Tibial nerve (tissue), 4 donors: Measurements from ENCODE around the gene PLXDC2.

ENCODE experiments used
- EP300 ChIP-seq, 2 donors: sonication (generic); formaldehyde crosslinking; IDR thresholded peaks; one replicate each; pipeline ENCODE4 v1.6.1; 2017; ENCODE audit warnings: antibody characterized with exemption in 2 of 2, mild to moderate bottlenecking in 1 of 2
- POLR2A ChIP-seq, 2 donors: fragments of 450-650 bp; IDR thresholded peaks; one replicate each; pipeline ENCODE4 v1.6.1; 2017; ENCODE audit warnings: antibody characterized with exemption in 2 of 2, mild to moderate bottlenecking in 2 of 2, moderate library complexity in 2 of 2
- TF ChIP-seq, protein P1 (sequence below), 5 experiments: fragments of 200-600 bp in 3 of 5; fragments of 450-650 bp in 2 of 5; sonication (generic) in 3 of 5; IDR thresholded peaks; one replicate each; pipeline ENCODE4 v1.5.1; 2016 to 2019; ENCODE audit warnings: antibody characterized with exemption in 5 of 5, mild to moderate bottlenecking in 3 of 5, moderate library complexity in 2 of 5

DNA sequence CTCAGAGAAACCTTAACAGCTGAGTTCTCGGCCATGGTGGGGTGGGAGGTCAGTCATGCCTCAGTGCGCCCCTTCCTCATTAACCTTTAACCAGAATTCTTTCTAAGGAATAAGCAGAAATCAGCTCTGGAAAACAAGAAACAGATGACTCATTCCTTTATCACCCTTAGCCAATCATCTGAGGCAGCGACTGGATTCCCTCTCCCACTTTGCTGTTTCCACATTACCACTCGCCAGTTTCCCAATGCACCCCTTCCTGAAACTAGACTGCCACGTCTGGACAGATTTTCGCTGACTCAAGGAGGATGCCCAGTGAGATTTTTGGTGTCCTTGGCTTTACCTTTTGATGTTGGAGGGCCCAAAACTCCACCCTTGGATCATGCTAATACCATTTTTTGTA is 223.8 kb downstream of the PLXDC2 start:
- TF ChIP-seq EP300 (IDR thresholded peaks at IDR 0.05) (no peak), POLR2A (IDR thresholded peaks at IDR 0.05) (no peak)
- TF ChIP-seq, protein P1, sequence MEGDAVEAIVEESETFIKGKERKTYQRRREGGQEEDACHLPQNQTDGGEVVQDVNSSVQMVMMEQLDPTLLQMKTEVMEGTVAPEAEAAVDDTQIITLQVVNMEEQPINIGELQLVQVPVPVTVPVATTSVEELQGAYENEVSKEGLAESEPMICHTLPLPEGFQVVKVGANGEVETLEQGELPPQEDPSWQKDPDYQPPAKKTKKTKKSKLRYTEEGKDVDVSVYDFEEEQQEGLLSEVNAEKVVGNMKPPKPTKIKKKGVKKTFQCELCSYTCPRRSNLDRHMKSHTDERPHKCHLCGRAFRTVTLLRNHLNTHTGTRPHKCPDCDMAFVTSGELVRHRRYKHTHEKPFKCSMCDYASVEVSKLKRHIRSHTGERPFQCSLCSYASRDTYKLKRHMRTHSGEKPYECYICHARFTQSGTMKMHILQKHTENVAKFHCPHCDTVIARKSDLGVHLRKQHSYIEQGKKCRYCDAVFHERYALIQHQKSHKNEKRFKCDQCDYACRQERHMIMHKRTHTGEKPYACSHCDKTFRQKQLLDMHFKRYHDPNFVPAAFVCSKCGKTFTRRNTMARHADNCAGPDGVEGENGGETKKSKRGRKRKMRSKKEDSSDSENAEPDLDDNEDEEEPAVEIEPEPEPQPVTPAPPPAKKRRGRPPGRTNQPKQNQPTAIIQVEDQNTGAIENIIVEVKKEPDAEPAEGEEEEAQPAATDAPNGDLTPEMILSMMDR (IDR thresholded peaks at IDR 0.05), result no peak
